Aorta (tissue), 5 donors: Measurements from ENCODE around the gene BOD1L1. TPM values are rescaled to one million over a fixed set of nuclear protein-coding genes. Genes with fewer than 3 reads are reported as not detected.

Experiments used
- ATAC-seq: fragments of 200-7000 bp; cut with Tn5 transposase; one replicate; pipeline ENCODE4 v1.9.1; 2022; ENCODE audit warnings: moderate library complexity; ENCODE audit not compliant: low FRiP score
- DNase-seq, 2 donors: peaks; one replicate each; pipeline ENCODE4 v3.0.0-alpha.2; 2020
- H3K27ac ChIP-seq, 2 donors: one replicate each; pipeline ENCODE4 v1.5.1; 2013; ENCODE audit warnings: low read length in 2 of 2, mild to moderate bottlenecking in 2 of 2, moderate library complexity in 2 of 2, control low read depth in 1 of 2, inconsistent platforms in 1 of 2, low read depth in 1 of 2
- H3K27me3 ChIP-seq, 2 donors: one replicate each; pipeline ENCODE4 v1.6.1; 2013; ENCODE audit warnings: control low read depth in 1 of 2, low read length in 1 of 2, mild to moderate bottlenecking in 1 of 2, moderate library complexity in 1 of 2; ENCODE audit not compliant: insufficient read depth in 2 of 2, control insufficient read depth in 1 of 2
- H3K36me3 ChIP-seq, 2 donors: one replicate each; pipeline ENCODE4 v1.6.1; 2013; ENCODE audit warnings: control low read depth in 1 of 2, low read length in 1 of 2, mild to moderate bottlenecking in 1 of 2; ENCODE audit not compliant: insufficient read depth in 2 of 2, control insufficient read depth in 1 of 2
- H3K4me1 ChIP-seq, 2 donors: one replicate each; pipeline ENCODE4 v1.6.1; 2013; ENCODE audit warnings: low read length in 2 of 2, control low read depth in 1 of 2, mild to moderate bottlenecking in 1 of 2, moderate library complexity in 1 of 2; ENCODE audit not compliant: insufficient read depth in 2 of 2, control insufficient read depth in 1 of 2
- H3K4me3 ChIP-seq, 2 donors: one replicate each; pipeline ENCODE4 v1.5.1; 2013; ENCODE audit warnings: low read length in 2 of 2, control low read depth in 1 of 2, mild to moderate bottlenecking in 1 of 2
- H3K9me3 ChIP-seq: one replicate; pipeline ENCODE4 v1.6.1; 2013; ENCODE audit warnings: mild to moderate bottlenecking, low read length; ENCODE audit not compliant: control insufficient read depth
- WGBS, 2 donors: extraction: QIAGEN DNeasy Blood & Tissue Kit; methylation state at CpG; one replicate each; pipeline ENCODE4 v1.1.7; 2013; 5-methylcytosine and 5-hydroxymethylcytosine counted together
- intact Hi-C, 2 donors: fragments of 100-400 bp; cut with DNase I; formaldehyde crosslinking; loops; one replicate each; pipeline versions ENCODE4 v1.14.2 to v1.15.0; 2022
- microRNA-seq, 2 donors: library from miRNA; unstranded; fragments of <30 nt; microRNA quantifications; one replicate each; pipeline ENCODE4 v1.2.0, GENCODE V29; 2020
- polyA plus RNA-seq, 2 donors: library from polyadenylated mRNA; stranded (reverse); fragments of 200-250 nt; gene quantifications; one replicate each; pipeline ENCODE4 v1.2.3, GENCODE V29; 2013
- total RNA-seq, 2 donors: library from RNA; stranded (reverse); fragmentation: NEBNext Ultra II Directional; extraction: Animal tissue kit (Norgen Biotek cat#: 25700); gene quantifications; one replicate each; pipeline ENCODE4 v1.2.1, GENCODE V29; 2021
- donor health status: healthy with polysubstance abuse.
- donor health status: Bipolar disorder and iron deficiency.
- donor health status: DM: no; HTN: no; CAD: no.
- donor health status: DM: no; HTN: no; CAD: no.
- donor health status: DM: yes; HTN: yes; CAD: no.

Gene BOD1L1
- total and polyA plus RNA-seq, 4 donors: 7.6 to 52.6 (median 29.8) TPM

DNA sequence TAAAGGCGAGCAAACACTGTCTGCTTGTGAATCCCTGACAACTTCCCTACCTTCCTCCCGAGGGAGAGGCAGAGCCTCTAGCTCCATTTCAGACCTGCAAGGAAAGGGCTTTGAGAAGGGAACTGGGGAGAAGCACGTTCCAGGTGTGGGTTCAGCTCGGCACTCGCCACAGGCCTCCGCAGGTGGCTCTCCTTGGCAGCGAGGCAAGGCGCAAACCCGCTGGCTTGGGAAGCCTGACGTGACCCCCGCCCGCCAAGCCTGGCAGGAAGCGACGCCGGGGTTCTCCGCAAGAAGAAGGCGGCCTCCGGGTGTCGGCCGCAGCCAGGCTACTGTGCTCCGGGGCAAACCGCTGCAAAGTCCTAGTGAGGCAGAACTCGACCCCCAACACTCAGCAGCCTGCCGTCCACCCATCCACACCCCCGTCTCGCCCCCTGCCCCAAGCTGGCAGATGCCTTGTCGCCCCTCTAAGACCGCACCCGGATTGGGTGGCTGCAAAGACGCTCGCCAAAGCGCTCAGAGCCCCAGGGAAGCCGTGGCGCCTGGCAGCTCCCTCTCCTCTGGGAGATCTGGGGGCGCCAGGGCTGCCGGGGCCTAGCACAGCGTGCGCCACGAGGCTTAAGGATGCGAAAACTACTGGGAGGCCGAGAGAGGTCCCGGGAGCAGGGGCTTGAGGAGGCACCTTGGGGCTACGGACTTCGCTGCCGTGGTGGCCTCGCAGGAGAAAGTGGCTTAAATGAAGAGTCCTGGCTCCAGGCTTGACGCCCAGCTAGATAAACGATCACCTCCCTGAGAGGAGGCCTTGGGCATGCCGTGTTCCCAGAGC lies 105.0 kb downstream of the BOD1L1 start:
- WGBS, 2 donors: 4 to 5% methylated on average over 45 to 49 of the region's 49 CpGs
- DNase-seq: no peak
- Histone ChIP-seq H3K4me1 (no peaks in the 10 kb centered on the region), H3K4me3 (no peak overlapping the region), H3K27me3 (peaks cover 0 to 7% of the 10 kb centered on the region in 2 donors), H3K9me3 (peaks cover 15% of the 10 kb centered on the region), H3K36me3 (no peaks in the 10 kb centered on the region), H3K27ac (no peak overlapping the region)
- no peak for ATAC-seq
- intact Hi-C loops: no loop called here

DNA sequence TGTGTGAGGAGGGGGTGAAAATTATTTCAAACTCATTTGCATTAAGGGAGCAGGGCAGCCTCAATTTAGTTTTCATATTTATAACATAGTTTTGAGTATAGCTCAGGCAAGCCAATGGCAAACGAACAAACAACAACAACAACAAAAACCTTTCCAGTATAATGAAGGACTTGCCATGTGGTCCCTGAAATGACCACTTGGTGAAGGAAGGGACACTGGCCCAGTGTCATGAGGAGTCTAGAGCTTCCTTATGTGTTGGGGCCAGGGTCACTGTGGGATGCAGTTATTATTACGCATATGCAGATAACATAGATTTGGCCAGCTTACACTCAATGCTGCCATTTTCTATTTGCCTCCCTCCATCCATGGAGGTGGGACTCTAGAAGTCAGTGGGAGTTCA lies 106.5 kb downstream of the BOD1L1 start:
- no peaks in the 10 kb centered on the region for H3K4me1 ChIP-seq
- WGBS, 2 donors: 64 to 71% methylated on average over 2 of the region's 2 CpGs
- H3K9me3 ChIP-seq: peaks cover 15% of the 10 kb centered on the region
- ATAC-seq (no peak), DNase-seq (no peak)
- no peak overlapping the region for H3K27ac ChIP-seq
- H3K27me3 ChIP-seq: peaks cover 0 to 7% of the 10 kb centered on the region in 2 donors
- intact Hi-C loops: no loop called here
- no peak overlapping the region for H3K4me3 ChIP-seq
- no peaks in the 10 kb centered on the region for H3K36me3 ChIP-seq

Small RNA genes lying within 50 kb of the gene (microRNA-seq; reads per million reads assigned to microRNA genes)
- gene MIR5091: 0 to 0.60 reads per million in 2 donors

Other genes with a start within 250 kb of the BOD1L1 start
- 10 to 100 TPM; 14.7 to 16.5 TPM for gene RAB28, start 143.4 kb downstream of the BOD1L1 start, total RNA-seq
- gene RAB28, start 143.4 kb downstream of the BOD1L1 start, polyA plus RNA-seq: 10 to 100 TPM; 19.8 to 20.6 TPM
- gene NKX3-2, start 83.2 kb downstream of the BOD1L1 start, total RNA-seq: under 1 TPM; 0.13 to 0.18 TPM
- not detected for gene NKX3-2, start 83.2 kb downstream of the BOD1L1 start, polyA plus RNA-seq